DOHH2 (cell line): ENCODE results near the gene HES6.

Experiments
- H3F3A ChIP-seq: fragments of 200-600 bp; sonication (generic), shearing (Covaris generic); 2 replicates; pipeline ENCODE4 v1.6.0; 2016; ENCODE audit warnings: antibody characterized with exemption, mild to moderate bottlenecking; ENCODE audit not compliant: control insufficient read depth, insufficient read depth
- H3K27ac ChIP-seq: fragments of 200-600 bp; sonication (generic); 2 replicates; pipeline ENCODE4 v1.5.1; 2014; ENCODE audit warnings: low read depth, mild to moderate bottlenecking, low read length, moderate library complexity
- H3K27me3 ChIP-seq: fragments of 200-600 bp; sonication (generic); 2 replicates; pipeline ENCODE4 v1.6.1; 2014; ENCODE audit warnings: mild to moderate bottlenecking, low read length, mixed read lengths; ENCODE audit not compliant: control insufficient read depth
- H3K36me3 ChIP-seq: fragments of 200-600 bp; sonication (generic); 2 replicates; pipeline ENCODE4 v1.6.1; 2014; ENCODE audit warnings: mild to moderate bottlenecking, low read length, moderate library complexity, mixed read lengths; ENCODE audit not compliant: control insufficient read depth
- H3K4me1 ChIP-seq: fragments of 200-600 bp; sonication (generic); 2 replicates; pipeline ENCODE4 v1.6.1; 2014; ENCODE audit warnings: mild to moderate bottlenecking, low read length, mixed read lengths; ENCODE audit not compliant: control insufficient read depth
- H3K4me2 ChIP-seq: fragments of 200-600 bp; sonication (generic); 2 replicates; pipeline ENCODE4 v1.6.0; 2014; ENCODE audit warnings: mild to moderate bottlenecking, low read length, moderate library complexity
- H3K4me3 ChIP-seq: fragments of 200-600 bp; sonication (generic); 2 replicates; pipeline ENCODE4 v1.5.1; 2014; ENCODE audit warnings: mild to moderate bottlenecking, low read length, mixed read lengths
- H3K79me2 ChIP-seq: fragments of 200-600 bp; sonication (generic); 2 replicates; pipeline ENCODE4 v1.6.1; 2014; ENCODE audit warnings: mild to moderate bottlenecking, low read length, mixed read lengths; ENCODE audit not compliant: control insufficient read depth
- H3K9me2 ChIP-seq: fragments of 200-600 bp; sonication (generic); replicated peaks from 2 replicates; pipeline ENCODE4 v1.6.1; 2014; ENCODE audit warnings: mild to moderate bottlenecking, low read length, mixed read lengths; ENCODE audit not compliant: control insufficient read depth
- H3K9me3 ChIP-seq: fragments of 200-600 bp; sonication (generic); 2 replicates; pipeline ENCODE4 v1.6.1; 2014; ENCODE audit warnings: antibody characterized with exemption, low read length, mixed read lengths; ENCODE audit not compliant: control insufficient read depth, insufficient read depth
- H4K20me1 ChIP-seq: fragments of 200-600 bp; sonication (generic); 2 replicates; pipeline ENCODE4 v1.6.0; 2014; ENCODE audit warnings: low read depth, mild to moderate bottlenecking, antibody characterized with exemption, low read length, moderate library complexity; ENCODE audit not compliant: control insufficient read depth, insufficient read depth
- CTCF ChIP-seq: fragments of 200-600 bp; sonication (generic); IDR thresholded peaks from one replicate; pipeline ENCODE4 v1.5.1; 2014; ENCODE audit warnings: antibody characterized with exemption, mild to moderate bottlenecking, low read depth, low read length; ENCODE audit not compliant: poor library complexity, severe bottlenecking
- EZH2phosphoT487 ChIP-seq: fragments of 200-600 bp; sonication (generic); IDR thresholded peaks from 2 replicates; pipeline ENCODE4 v1.6.1; 2017; ENCODE audit warnings: borderline replicate concordance, mild to moderate bottlenecking, antibody characterized with exemption, low read length, moderate library complexity, mixed read lengths

HES6 gene

DNA sequence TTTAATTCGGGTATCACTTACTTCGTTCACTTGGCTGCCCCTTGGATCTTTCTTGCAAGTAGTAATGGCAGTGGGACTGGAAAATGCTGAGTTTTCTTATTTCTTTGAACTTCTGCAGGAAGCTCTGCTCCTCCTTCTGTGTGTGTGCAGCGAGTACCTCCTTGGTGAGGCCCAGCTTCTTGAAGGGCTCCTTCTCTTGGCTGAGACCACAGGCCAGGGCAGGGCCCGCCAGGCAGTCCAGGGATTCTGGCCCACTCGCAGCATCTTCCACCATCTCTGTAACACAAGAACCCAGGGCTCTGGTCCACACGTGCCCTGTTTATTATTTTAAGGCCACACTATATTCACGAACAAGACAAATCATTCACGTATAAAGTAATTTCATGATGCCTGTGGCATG lies 15.8 kb upstream of the HES6 start:
- Histone ChIP-seq H3K4me1 (no peaks in the 10 kb centered on the region), H3K79me2 (no peaks in the 10 kb centered on the region), H4K20me1 (no peaks in the 10 kb centered on the region), H3K9me2 (no peaks in the 10 kb centered on the region), H3K4me3 (no peak overlapping the region), H3K27me3 (no peaks in the 10 kb centered on the region), H3K9me3 (no peaks in the 10 kb centered on the region), H3K4me2 (no peak overlapping the region), H3F3A (no peaks in the 10 kb centered on the region), H3K36me3 (peaks cover 47% of the 10 kb centered on the region), H3K27ac (no peak overlapping the region)
- TF ChIP-seq EZH2phosphoT487: no peak
- TF ChIP-seq CTCF: no peak

DNA sequence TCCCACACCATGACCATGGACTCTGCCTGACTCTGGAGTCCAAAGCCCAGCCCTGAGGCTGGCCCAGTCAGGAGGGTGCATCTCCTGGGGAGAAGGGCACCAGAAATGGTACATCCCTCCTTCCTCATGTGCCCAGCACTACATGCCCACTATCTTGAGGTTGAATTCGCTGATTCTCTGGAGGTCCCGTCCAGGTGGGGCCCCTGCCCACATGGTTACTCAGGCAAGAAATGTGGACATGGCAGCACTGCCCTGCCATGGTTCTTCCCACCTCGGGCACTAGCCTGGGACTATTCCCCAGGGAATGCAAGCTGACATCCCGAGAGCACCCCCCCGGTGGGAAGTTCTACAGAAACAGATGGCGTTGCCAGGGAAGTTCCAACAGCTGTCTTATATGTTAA lies 15.3 kb upstream of the HES6 start:
- no peaks in the 10 kb centered on the region for H3K4me1 ChIP-seq
- no peaks in the 10 kb centered on the region for H3K9me3 ChIP-seq
- peaks cover 49% of the 10 kb centered on the region for H3K36me3 ChIP-seq
- no peaks in the 10 kb centered on the region for H3K27me3 ChIP-seq
- H3K27ac ChIP-seq: no peak overlapping the region
- H3K9me2 ChIP-seq: no peaks in the 10 kb centered on the region
- no peak overlapping the region for H3K4me3 ChIP-seq
- no peak for TF ChIP-seq CTCF
- no peak for TF ChIP-seq EZH2phosphoT487
- H3K79me2 ChIP-seq: no peaks in the 10 kb centered on the region
- H3K4me2 ChIP-seq: no peak overlapping the region
- H3F3A ChIP-seq: no peaks in the 10 kb centered on the region
- H4K20me1 ChIP-seq: no peaks in the 10 kb centered on the region

GRCh38 chr2:238254095-238254723 lies 14.4 kb upstream of the HES6 start:
- H3K36me3 ChIP-seq: peaks cover 53% of the 10 kb centered on the region
- H3K9me2 ChIP-seq: no peaks in the 10 kb centered on the region
- H3K27me3 ChIP-seq: no peaks in the 10 kb centered on the region
- no peak overlapping the region for H3K27ac ChIP-seq
- no peaks in the 10 kb centered on the region for H4K20me1 ChIP-seq
- no peaks in the 10 kb centered on the region for H3K9me3 ChIP-seq
- no peaks in the 10 kb centered on the region for H3F3A ChIP-seq
- H3K4me2 ChIP-seq: no peak overlapping the region
- no peaks in the 10 kb centered on the region for H3K79me2 ChIP-seq
- no peak overlapping the region for H3K4me3 ChIP-seq
- no peaks in the 10 kb centered on the region for H3K4me1 ChIP-seq
- TF ChIP-seq EZH2phosphoT487 (no peak), CTCF (no peak)
